ENCODE results near the gene DCDC2C. TPM values are rescaled to one million over a fixed set of nuclear protein-coding genes. Genes with fewer than 3 reads are reported as not detected.

The DCDC2C gene
- total RNA-seq, 1 experiment from 2014 or later, result not detected

DNA sequence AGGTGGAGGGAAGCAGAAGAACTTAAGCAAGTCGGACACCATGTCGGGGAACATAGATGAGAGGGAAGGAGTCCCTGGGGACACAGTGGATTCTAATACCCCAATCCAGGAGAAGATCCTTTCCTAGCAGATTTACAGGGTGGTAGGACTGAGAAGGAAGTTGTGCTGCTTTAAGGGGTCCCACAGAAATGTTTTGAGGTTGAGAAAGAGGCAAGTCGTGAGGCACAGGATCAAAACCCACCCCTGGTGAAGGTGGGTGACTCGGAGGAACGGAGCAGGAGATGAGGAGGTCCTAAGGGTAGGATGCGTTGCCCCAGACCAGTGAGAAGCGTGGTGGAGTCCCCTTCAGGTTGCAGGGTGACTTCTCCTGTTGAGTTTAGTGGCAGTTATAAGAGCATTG is 32.7 kb downstream of the DCDC2C start (continued):
- TF ChIP-seq ZNF232 (CRISPR knock-in tag; IDR thresholded peaks at IDR 0.05) (no peak), ESRRA (CRISPR knock-in tag; IDR thresholded peaks at IDR 0.05; ENCODE audit: borderline replicate concordance) (no peak), CDX4 (CRISPR knock-in tag; IDR thresholded peaks at IDR 0.05; ENCODE audit: borderline replicate concordance) (no peak), ZNF263 (CRISPR knock-in tag; IDR thresholded peaks at IDR 0.05; ENCODE audit: low read depth) (no peak), ZBTB43 (CRISPR knock-in tag; IDR thresholded peaks at IDR 0.05) (no peak), ATF1 (CRISPR knock-in tag; IDR thresholded peaks at IDR 0.05) (no peak), ZNF219 (CRISPR knock-in tag; IDR thresholded peaks at IDR 0.05; ENCODE audit: borderline replicate concordance) (no peak), FOXJ3 (CRISPR knock-in tag; IDR thresholded peaks at IDR 0.05; ENCODE audit: borderline replicate concordance) (no peak)
- TF ChIP-seq, protein P1, sequence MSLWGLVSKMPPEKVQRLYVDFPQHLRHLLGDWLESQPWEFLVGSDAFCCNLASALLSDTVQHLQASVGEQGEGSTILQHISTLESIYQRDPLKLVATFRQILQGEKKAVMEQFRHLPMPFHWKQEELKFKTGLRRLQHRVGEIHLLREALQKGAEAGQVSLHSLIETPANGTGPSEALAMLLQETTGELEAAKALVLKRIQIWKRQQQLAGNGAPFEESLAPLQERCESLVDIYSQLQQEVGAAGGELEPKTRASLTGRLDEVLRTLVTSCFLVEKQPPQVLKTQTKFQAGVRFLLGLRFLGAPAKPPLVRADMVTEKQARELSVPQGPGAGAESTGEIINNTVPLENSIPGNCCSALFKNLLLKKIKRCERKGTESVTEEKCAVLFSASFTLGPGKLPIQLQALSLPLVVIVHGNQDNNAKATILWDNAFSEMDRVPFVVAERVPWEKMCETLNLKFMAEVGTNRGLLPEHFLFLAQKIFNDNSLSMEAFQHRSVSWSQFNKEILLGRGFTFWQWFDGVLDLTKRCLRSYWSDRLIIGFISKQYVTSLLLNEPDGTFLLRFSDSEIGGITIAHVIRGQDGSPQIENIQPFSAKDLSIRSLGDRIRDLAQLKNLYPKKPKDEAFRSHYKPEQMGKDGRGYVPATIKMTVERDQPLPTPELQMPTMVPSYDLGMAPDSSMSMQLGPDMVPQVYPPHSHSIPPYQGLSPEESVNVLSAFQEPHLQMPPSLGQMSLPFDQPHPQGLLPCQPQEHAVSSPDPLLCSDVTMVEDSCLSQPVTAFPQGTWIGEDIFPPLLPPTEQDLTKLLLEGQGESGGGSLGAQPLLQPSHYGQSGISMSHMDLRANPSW (CRISPR knock-in tag; conservative IDR thresholded peaks at IDR 0.05; ENCODE audit: low read depth), result no peak
- TF ChIP-seq, protein P2, sequence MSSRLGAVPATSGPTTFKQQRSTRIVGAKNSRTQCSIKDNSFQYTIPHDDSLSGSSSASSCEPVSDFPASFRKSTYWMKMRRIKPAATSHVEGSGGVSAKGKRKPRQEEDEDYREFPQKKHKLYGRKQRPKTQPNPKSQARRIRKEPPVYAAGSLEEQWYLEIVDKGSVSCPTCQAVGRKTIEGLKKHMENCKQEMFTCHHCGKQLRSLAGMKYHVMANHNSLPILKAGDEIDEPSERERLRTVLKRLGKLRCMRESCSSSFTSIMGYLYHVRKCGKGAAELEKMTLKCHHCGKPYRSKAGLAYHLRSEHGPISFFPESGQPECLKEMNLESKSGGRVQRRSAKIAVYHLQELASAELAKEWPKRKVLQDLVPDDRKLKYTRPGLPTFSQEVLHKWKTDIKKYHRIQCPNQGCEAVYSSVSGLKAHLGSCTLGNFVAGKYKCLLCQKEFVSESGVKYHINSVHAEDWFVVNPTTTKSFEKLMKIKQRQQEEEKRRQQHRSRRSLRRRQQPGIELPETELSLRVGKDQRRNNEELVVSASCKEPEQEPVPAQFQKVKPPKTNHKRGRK (CRISPR knock-in tag; IDR thresholded peaks at IDR 0.05; ENCODE audit: borderline replicate concordance), result no peak

GRCh38 chr2:3737128-3737527 is 33.8 kb downstream of the DCDC2C start:
- H3K27ac Mint-ChIP-seq, result no peak overlapping the region
- H3K36me3 Mint-ChIP-seq, result peaks cover 47% of the 10 kb centered on the region
- H3K4me3 Mint-ChIP-seq, result no peak overlapping the region
- peaks cover 9% of the 10 kb centered on the region for H3K27me3 Mint-ChIP-seq (ENCODE audit: low read depth)
- ChIA-PET POLR2A (no interaction called here), CTCF (no interaction called here)
- no peak for ATAC-seq
- H3K4me1 Mint-ChIP-seq, result no peaks in the 10 kb centered on the region
- no peak for DNase-seq (ENCODE audit: low spot score)
- H3K9me3 Mint-ChIP-seq, result peaks cover 75% of the 10 kb centered on the region
- TF ChIP-seq FOXK1 (CRISPR knock-in tag; IDR thresholded peaks at IDR 0.05) (no peak), ZNF281 (CRISPR knock-in tag; IDR thresholded peaks at IDR 0.05) (no peak), SMAD3 (CRISPR knock-in tag; IDR thresholded peaks at IDR 0.05; ENCODE audit: borderline replicate concordance) (no peak), E2F4 (CRISPR knock-in tag; IDR thresholded peaks at IDR 0.05; ENCODE audit: borderline replicate concordance, low read depth) (no peak), JUN (CRISPR knock-in tag; IDR thresholded peaks at IDR 0.05) (no peak), MXD4 (CRISPR knock-in tag; IDR thresholded peaks at IDR 0.05; ENCODE audit: borderline replicate concordance) (no peak), FOXJ3 (CRISPR knock-in tag; IDR thresholded peaks at IDR 0.05; ENCODE audit: borderline replicate concordance) (no peak), RORB (CRISPR knock-in tag; IDR thresholded peaks at IDR 0.05) (no peak), PRRX2 (CRISPR knock-in tag; IDR thresholded peaks at IDR 0.05) (no peak), ZSCAN18 (CRISPR knock-in tag; IDR thresholded peaks at IDR 0.05) (no peak), ZNF263 (CRISPR knock-in tag; IDR thresholded peaks at IDR 0.05; ENCODE audit: low read depth) (no peak)
- TF ChIP-seq, protein P3, sequence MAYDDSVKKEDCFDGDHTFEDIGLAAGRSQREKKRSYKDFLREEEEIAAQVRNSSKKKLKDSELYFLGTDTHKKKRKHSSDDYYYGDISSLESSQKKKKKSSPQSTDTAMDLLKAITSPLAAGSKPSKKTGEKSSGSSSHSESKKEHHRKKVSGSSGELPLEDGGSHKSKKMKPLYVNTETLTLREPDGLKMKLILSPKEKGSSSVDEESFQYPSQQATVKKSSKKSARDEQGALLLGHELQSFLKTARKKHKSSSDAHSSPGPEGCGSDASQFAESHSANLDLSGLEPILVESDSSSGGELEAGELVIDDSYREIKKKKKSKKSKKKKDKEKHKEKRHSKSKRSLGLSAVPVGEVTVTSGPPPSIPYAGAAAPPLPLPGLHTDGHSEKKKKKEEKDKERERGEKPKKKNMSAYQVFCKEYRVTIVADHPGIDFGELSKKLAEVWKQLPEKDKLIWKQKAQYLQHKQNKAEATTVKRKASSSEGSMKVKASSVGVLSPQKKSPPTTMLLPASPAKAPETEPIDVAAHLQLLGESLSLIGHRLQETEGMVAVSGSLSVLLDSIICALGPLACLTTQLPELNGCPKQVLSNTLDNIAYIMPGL (CRISPR knock-in tag; IDR thresholded peaks at IDR 0.05), result no peak
- TF ChIP-seq, protein P2 (CRISPR knock-in tag; IDR thresholded peaks at IDR 0.05; ENCODE audit: borderline replicate concordance), result no peak

Measured in WTC11 (cell line).